Liver (tissue), 9 donors: Measurements from ENCODE around the gene HPD. TPM values are rescaled to one million over a fixed set of nuclear protein-coding genes. Genes with fewer than 3 reads are reported as not detected.

Experiments used
- DNase-seq: peaks from one replicate; pipeline ENCODE4 v3.0.0-alpha.2; 2017; ENCODE audit warnings: low spot score
- H3K27ac ChIP-seq, 2 donors: one replicate each; pipeline ENCODE4 v1.7.0; 2013; ENCODE audit warnings: inconsistent platforms in 2 of 2, low read length in 2 of 2, control low read depth in 1 of 2, low read depth in 1 of 2, mild to moderate bottlenecking in 1 of 2
- H3K27me3 ChIP-seq, 4 donors: one replicate each; pipeline versions ENCODE4 v1.6.1 to v1.7.0; 2013; ENCODE audit warnings: low read length in 3 of 4, inconsistent platforms in 1 of 4, mild to moderate bottlenecking in 1 of 4, moderate library complexity in 1 of 4; ENCODE audit not compliant: control insufficient read depth in 4 of 4, insufficient read depth in 4 of 4
- H3K36me3 ChIP-seq, 4 donors: one replicate each; pipeline versions ENCODE4 v1.6.1 to v1.7.0; 2013; ENCODE audit warnings: low read length in 3 of 4, mild to moderate bottlenecking in 3 of 4, low read depth in 1 of 4, moderate library complexity in 1 of 4; ENCODE audit not compliant: control insufficient read depth in 4 of 4, insufficient read depth in 3 of 4
- H3K4me1 ChIP-seq, 4 donors: one replicate each; pipeline versions ENCODE4 v1.6.1 to v1.7.0; 2013; ENCODE audit warnings: low read length in 3 of 4, mild to moderate bottlenecking in 3 of 4, moderate library complexity in 1 of 4; ENCODE audit not compliant: control insufficient read depth in 4 of 4, insufficient read depth in 4 of 4
- H3K4me3 ChIP-seq, 3 donors: one replicate each; pipeline versions ENCODE4 v1.6.1 to v1.7.0; 2013; ENCODE audit warnings: low read length in 3 of 3, control low read depth in 1 of 3, low read depth in 1 of 3, mild to moderate bottlenecking in 1 of 3
- H3K9ac ChIP-seq, 2 donors: one replicate each; pipeline ENCODE4 v1.7.0; 2013; ENCODE audit warnings: low read length in 2 of 2, mild to moderate bottlenecking in 2 of 2, moderate library complexity in 2 of 2, control low read depth in 1 of 2, low read depth in 1 of 2
- H3K9me3 ChIP-seq, 4 donors: one replicate each; pipeline versions ENCODE4 v1.6.1 to v1.7.0; 2013; ENCODE audit warnings: low read length in 3 of 4; ENCODE audit not compliant: control insufficient read depth in 4 of 4
- ATF3 ChIP-seq: IDR thresholded peaks from 2 replicates; pipeline ENCODE4 v1.6.1; 2016; ENCODE audit warnings: antibody characterized with exemption
- CTCF ChIP-seq: fragments of 150-350 bp; IDR thresholded peaks from 2 replicates; pipeline ENCODE4 v1.5.1; 2017; ENCODE audit warnings: improper control_type of control experiment, low read depth, low read length; ENCODE audit not compliant: missing input control
- FOXA1 ChIP-seq: IDR thresholded peaks from 2 replicates; pipeline ENCODE4 v1.6.1; 2016; ENCODE audit warnings: antibody characterized with exemption
- FOXA2 ChIP-seq: IDR thresholded peaks from 2 replicates; pipeline ENCODE4 v1.6.1; 2016; ENCODE audit warnings: antibody characterized with exemption
- GABPA ChIP-seq, 2 donors: IDR thresholded peaks in 1 of 2; conservative IDR thresholded peaks in 1 of 2; 2 replicates each; pipeline ENCODE4 v1.6.1; 2016; ENCODE audit warnings: antibody characterized with exemption in 2 of 2, mild to moderate bottlenecking in 1 of 2, moderate library complexity in 1 of 2
- HNF4A ChIP-seq, 2 donors: conservative IDR thresholded peaks; 2 replicates each; pipeline ENCODE4 v1.6.1; 2016; ENCODE audit warnings: antibody characterized with exemption in 2 of 2, mild to moderate bottlenecking in 2 of 2
- HNF4G ChIP-seq: IDR thresholded peaks from 2 replicates; pipeline ENCODE4 v1.6.1; 2016; ENCODE audit warnings: antibody characterized with exemption
- MAX ChIP-seq: IDR thresholded peaks from 2 replicates; pipeline ENCODE4 v1.6.1; 2016; ENCODE audit warnings: antibody characterized with exemption
- NR2F2 ChIP-seq: IDR thresholded peaks from 2 replicates; pipeline ENCODE4 v1.6.1; 2016; ENCODE audit warnings: antibody characterized with exemption
- RAD21 ChIP-seq, 2 donors: IDR thresholded peaks; 2 replicates each; pipeline ENCODE4 v1.6.1; 2016; ENCODE audit warnings: antibody characterized with exemption in 2 of 2, mild to moderate bottlenecking in 2 of 2
- RXRA ChIP-seq, 2 donors: IDR thresholded peaks; 2 replicates each; pipeline ENCODE4 v1.6.1; 2017 to 2018; ENCODE audit warnings: antibody characterized with exemption in 2 of 2, mild to moderate bottlenecking in 1 of 2
- SP1 ChIP-seq: IDR thresholded peaks from 2 replicates; pipeline ENCODE4 v1.6.1; 2018; ENCODE audit warnings: antibody characterized with exemption, mild to moderate bottlenecking
- YY1 ChIP-seq: IDR thresholded peaks from 2 replicates; pipeline ENCODE4 v1.6.1; 2016; ENCODE audit warnings: antibody characterized with exemption, mild to moderate bottlenecking
- ZBTB33 ChIP-seq: IDR thresholded peaks from 2 replicates; pipeline ENCODE4 v1.6.1; 2016; ENCODE audit warnings: antibody characterized with exemption
- WGBS: extraction: QIAGEN DNeasy Blood & Tissue Kit; methylation state at CpG from one replicate; pipeline ENCODE4 v1.1.7; 2013; 5-methylcytosine and 5-hydroxymethylcytosine counted together
- polyA plus RNA-seq, 2 donors: library from polyadenylated mRNA; stranded (reverse) in 1 of 2; unstranded in 1 of 2; fragments of 200-250 nt in 1 of 2; fragments of >200 nt in 1 of 2; fragmentation: Nextera tagmentation in 1 of 2; extraction: Ambion mirVana in 1 of 2; gene quantifications; one replicate each; pipeline versions ENCODE4 v1.2.1 to v1.2.3, GENCODE V29; 2013 to 2015
- total RNA-seq, 2 donors: library from RNA; depleted of rRNA; stranded (reverse); fragments of >200 nt; gene quantifications; one replicate each; pipeline ENCODE4 v1.2.3, GENCODE V29; 2014
- donor health status: healthy.
- donor health status: healthy.
- donor health status: healthy.
- donor health status: healthy.
- donor health status: healthy.

The HPD gene
- total and polyA plus RNA-seq, 4 donors: 31.3 to 812 (median 509) TPM

GRCh38 chr12:121804417-121805111 lies 54.1 kb downstream of the HPD start:
- Histone ChIP-seq H3K9ac (peak overlapping the region; percentile 12 to 70), H3K4me1 (peaks cover 4 to 38% (median 28%) of the 10 kb centered on the region in 4 donors), H3K27ac (peak overlapping the region; percentile 89 to 90), H3K27me3 (no peaks in the 10 kb centered on the region), H3K4me3 (peak overlapping the region; percentile 41 to 93 (median 81)), H3K36me3 (peaks cover 5 to 9% (median 7%) of the 10 kb centered on the region in 4 donors), H3K9me3 (no peaks in the 10 kb centered on the region)
- TF ChIP-seq CTCF: no peak
- peak; percentile 26 to 34 for TF ChIP-seq RXRA (IDR thresholded peaks at IDR 0.05)
- TF ChIP-seq ZBTB33: no peak
- no peak for TF ChIP-seq GABPA (IDR thresholded peaks at IDR 0.05 in 1 of 2, conservative IDR thresholded peaks at IDR 0.05 in 1 of 2)
- peak; percentile 60 for TF ChIP-seq YY1
- no peak for TF ChIP-seq MAX
- DNase-seq: peak; percentile 71
- under 1% methylated on average over 63 of the region's 63 CpGs for WGBS

GRCh38 chr12:121803861-121804416 lies 54.7 kb downstream of the HPD start, which contains the start of gene SETD1B:
TSS of gene SETD1B (plus strand) at chr12:121804009. CDS start at chr12:121804738, 729 bp downstream.
- Histone ChIP-seq H3K9ac (peak within 1 kb of the TSS; percentile 75 to 83), H3K4me1 (peaks cover 4 to 42% (median 30%) of the 10 kb centered on the region in 4 donors), H3K27me3 (no peaks in the 10 kb centered on the region), H3K36me3 (peaks cover 2 to 5% (median 4%) of the 10 kb centered on the region in 4 donors), H3K27ac (peak within 1 kb of the TSS; percentile 99 to 100), H3K4me3 (peak within 1 kb of the TSS; percentile 66 to 93 (median 81)), H3K9me3 (no peaks in the 10 kb centered on the region)
- under 1% methylated on average over 74 of the region's 74 CpGs for WGBS
- TF ChIP-seq CTCF (no peak), HNF4G (no peak), ATF3 (no peak), ZBTB33 (no peak), MAX (no peak), RXRA (IDR thresholded peaks at IDR 0.05) (no peak), NR2F2 (no peak), SP1 (no peak), HNF4A (conservative IDR thresholded peaks at IDR 0.05) (no peak), FOXA2 (no peak), FOXA1 (no peak), RAD21 (IDR thresholded peaks at IDR 0.05) (no peak)
- peak; percentile 69 for DNase-seq
